ENCODE data around the gene BCL2.
A peak's percentile ranks its signal among the peaks of the same experiment; 100 is the strongest.
"Not testable (repeated sequence)": the region's sequence is repeated elsewhere in the genome, so short reads cannot be mapped to it uniquely, and the experiment has no call there.

BCL2 gene

DNA sequence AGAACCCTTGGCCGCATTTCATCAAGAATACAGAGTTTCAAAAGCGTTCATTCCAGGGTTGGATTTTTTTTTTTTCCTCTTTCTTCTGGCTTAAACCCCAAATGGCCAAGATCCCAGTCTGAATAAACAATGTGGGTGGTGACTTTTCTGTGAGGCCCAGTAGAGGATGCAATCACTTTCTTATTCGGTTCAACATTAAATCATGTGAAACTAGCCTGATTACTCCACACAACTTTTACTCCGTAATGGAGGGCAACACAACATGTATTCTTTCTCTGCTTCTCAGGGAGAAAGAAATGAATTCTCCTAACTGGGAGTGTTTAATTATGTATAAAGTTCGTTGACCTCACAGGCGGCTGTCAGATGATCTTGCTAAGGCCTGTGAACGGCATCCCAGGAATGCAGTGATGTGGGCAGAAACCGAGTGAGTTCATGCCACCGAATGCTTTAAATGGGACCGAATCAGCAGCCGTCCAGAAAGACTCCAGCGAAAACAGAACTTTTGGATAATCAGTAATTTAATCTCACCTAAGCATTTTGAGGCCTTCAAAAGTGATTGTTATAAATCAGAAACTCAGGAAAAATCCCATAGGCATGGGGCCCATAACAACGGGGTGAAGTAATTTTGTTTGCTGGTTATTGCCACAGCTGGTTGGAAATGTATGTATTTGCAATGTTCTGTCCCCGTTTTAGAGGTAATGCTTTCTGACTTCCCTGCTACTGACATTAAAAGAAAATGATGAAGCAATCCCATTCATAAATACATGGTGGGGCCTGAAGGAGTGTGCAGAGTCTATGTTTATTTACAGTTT lies 81.5 kb downstream of the BCL2 start:
- POLR2A ChIA-PET = no interaction called here

GRCh38 chr18:63236921-63237846 lies 82.4 kb downstream of the BCL2 start:
- CTCF ChIA-PET = no interaction called here
- POLR2A ChIA-PET = no interaction called here
- no peak for DNase-seq (ENCODE audit: low read depth, low spot score)
- H3K4me3 ChIP-seq (ENCODE audit: low read depth, low read length) = no peak overlapping the region
- TF ChIP-seq, protein P1, sequence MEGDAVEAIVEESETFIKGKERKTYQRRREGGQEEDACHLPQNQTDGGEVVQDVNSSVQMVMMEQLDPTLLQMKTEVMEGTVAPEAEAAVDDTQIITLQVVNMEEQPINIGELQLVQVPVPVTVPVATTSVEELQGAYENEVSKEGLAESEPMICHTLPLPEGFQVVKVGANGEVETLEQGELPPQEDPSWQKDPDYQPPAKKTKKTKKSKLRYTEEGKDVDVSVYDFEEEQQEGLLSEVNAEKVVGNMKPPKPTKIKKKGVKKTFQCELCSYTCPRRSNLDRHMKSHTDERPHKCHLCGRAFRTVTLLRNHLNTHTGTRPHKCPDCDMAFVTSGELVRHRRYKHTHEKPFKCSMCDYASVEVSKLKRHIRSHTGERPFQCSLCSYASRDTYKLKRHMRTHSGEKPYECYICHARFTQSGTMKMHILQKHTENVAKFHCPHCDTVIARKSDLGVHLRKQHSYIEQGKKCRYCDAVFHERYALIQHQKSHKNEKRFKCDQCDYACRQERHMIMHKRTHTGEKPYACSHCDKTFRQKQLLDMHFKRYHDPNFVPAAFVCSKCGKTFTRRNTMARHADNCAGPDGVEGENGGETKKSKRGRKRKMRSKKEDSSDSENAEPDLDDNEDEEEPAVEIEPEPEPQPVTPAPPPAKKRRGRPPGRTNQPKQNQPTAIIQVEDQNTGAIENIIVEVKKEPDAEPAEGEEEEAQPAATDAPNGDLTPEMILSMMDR (IDR thresholded peaks at IDR 0.05; ENCODE audit: insufficient read depth, low read length, missing control alignments) = no peak

More for the DNA sequence above, 81.5 kb downstream of the BCL2 start:
- H3K4me3 ChIP-seq (ENCODE audit: low read depth, low read length) = peak overlapping the region; percentile 4; the same call in 1 of the 2 replicates
- TF ChIP-seq, protein P1 (IDR thresholded peaks at IDR 0.05; ENCODE audit: insufficient read depth, low read length, missing control alignments) = no peak
- CTCF ChIA-PET = no interaction called here
- DNase-seq (ENCODE audit: low read depth, low spot score) = peak; percentile 52

DNA sequence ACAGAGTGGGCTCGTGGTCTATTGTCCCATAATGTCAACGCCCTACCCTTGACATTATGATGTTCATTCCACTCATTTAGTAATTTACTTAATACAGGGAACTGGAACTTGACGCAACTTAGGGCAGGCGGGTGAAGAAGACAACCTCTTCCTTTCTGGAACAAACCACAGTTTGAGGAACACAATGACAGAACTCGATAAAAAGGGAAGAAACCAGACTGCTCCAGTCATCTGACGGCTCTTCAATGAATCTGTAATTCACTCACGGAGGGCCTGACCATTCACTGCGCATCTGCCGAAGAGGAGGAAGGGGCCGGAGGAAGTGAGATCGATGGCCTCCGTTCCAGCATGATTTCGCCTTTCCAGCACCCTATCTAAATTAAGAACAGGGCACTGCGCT lies 83.2 kb downstream of the BCL2 start:
- CTCF ChIA-PET = no interaction called here
- H3K4me3 ChIP-seq (ENCODE audit: low read depth, low read length) = no peak overlapping the region
- no peak for DNase-seq (ENCODE audit: low read depth, low spot score)
- POLR2A ChIA-PET = no interaction called here
- TF ChIP-seq, protein P1 (IDR thresholded peaks at IDR 0.05; ENCODE audit: insufficient read depth, low read length, missing control alignments) = no peak

GRCh38 chr18:63235920-63236319 lies 83.6 kb downstream of the BCL2 start:
- CTCF ChIA-PET; DNase-seq (ENCODE audit: low read depth, low spot score); H3K4me3 ChIP-seq (ENCODE audit: low read depth, low read length); POLR2A ChIA-PET: not testable (repeated sequence)

DNA sequence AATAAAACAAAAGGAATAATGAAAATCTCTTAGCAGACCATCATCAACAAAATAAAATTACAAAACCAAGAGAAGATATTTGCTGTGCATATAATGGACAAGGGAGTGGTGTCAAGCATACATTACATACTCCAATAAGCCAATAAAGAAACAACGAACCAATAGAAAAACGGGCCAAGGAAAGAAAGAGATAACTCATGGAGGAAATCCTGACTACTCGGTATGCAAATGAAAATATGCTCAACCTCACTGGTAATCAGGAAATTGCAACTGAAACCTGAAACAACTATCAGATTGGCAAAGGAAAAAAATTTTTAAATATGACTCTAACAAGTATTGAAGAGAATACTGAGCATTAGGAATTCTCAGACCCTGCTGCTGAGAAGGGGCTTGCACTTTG lies 84.7 kb downstream of the BCL2 start:
- TF ChIP-seq, protein P1 (IDR thresholded peaks at IDR 0.05; ENCODE audit: insufficient read depth, low read length, missing control alignments) = no peak
- DNase-seq (ENCODE audit: low read depth, low spot score) = no peak
- ChIA-PET CTCF (no interaction called here), POLR2A (no interaction called here)
- no peak overlapping the region for H3K4me3 ChIP-seq (ENCODE audit: low read depth, low read length)

GRCh38 chr18:63234432-63234831 lies 85.1 kb downstream of the BCL2 start:
- TF ChIP-seq, protein P1 (IDR thresholded peaks at IDR 0.05; ENCODE audit: insufficient read depth, low read length, missing control alignments) = no peak
- no peak overlapping the region for H3K4me3 ChIP-seq (ENCODE audit: low read depth, low read length)
- ChIA-PET CTCF (no interaction called here), POLR2A (no interaction called here)
- DNase-seq (ENCODE audit: low read depth, low spot score) = no peak

Data from AG04449 (cell line).